GM03348 (cell line): ENCODE data around the gene WDR18.
"Not testable (repeated sequence)": the region's sequence is repeated elsewhere in the genome, so short reads cannot be mapped to it uniquely, and the experiment has no call there.

Experiments used
- DNase-seq: peaks from one replicate; pipeline ENCODE4 v3.0.0; 2012; ENCODE audit warnings: low spot score

The WDR18 gene

GRCh38 chr19:1019980-1020867 lies 36.1 kb downstream of the WDR18 start:
- DNase-seq = no peak

DNA sequence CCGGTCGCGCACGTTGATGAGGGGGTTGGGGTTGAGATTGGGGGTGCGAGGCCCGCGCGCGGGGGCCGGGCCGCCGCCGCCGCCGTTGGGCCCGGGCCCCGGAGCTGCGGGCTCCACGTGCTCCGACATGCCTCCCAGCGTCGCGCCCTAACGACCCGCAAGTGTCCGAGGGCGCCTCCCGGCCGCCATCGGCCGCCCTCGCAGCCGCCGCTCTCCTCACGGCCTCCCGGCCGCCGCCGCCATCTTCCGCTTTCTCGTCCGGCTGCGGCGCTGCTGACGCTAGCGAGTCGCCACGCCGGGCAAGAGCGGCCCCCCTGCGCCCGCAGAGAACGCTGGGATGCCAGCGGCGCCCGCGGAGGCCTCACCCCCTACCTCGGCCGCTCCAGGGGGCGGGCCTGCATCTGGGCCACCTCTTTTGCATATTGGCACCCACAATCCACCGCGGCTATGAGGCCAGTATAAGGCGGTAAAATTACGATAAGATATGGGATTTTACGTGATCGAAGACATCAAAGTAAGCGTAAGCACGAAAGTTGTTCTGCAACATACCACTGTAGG lies 36.8 kb downstream of the WDR18 start, which contains the start of gene TMEM259:
Gene TMEM259 (minus strand): TSS at position 256 of the 558 bp plus-strand sequence. CDS start 127 bp downstream, at position 129.
- peak; percentile 99 for DNase-seq

DNA sequence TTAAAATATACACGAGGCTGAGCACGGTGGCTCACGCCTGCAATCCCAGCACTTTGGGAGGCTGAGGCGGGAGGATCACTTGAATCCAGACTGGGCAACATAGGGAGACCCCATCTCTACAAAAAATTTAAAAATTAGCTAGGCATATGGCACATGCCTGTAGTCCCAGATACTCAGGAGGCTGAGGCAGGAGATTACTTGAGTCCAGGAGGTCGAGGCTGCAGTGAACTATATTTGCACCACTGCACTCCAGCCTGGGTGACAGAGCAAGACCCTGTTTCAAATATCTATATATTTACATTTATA lies 39.7 kb downstream of the WDR18 start:
- DNase-seq = not testable (repeated sequence)

DNA sequence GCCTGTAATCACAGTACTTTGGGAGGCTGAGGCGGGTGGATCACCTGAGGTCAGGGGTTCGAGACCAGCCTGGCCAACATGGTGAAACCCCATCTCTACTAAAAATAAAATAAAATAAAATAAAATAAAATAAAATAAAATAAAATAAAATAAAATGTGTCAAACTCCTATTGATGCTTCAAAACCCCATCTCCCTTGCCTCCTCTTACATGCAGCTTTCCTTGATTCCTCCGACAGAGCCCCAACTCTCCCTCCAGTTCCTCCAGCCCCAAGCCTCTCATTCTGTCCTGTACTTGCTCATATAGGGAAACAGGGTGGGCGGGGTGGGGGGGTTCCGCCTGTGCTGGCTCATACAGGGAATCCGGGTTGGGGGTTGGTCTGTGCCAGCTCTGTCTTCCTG lies 40.9 kb downstream of the WDR18 start:
- DNase-seq = not testable (repeated sequence)

- peak; percentile 93 for DNase-seq
Measured at GRCh38 chr19:1025960-1026782, 42.0 kb downstream of the WDR18 start, which contains the start of gene CNN2. Gene CNN2, plus strand, starts transcription at chr19:1026608. Its CDS starts 54 bp downstream, at chr19:1026662.

DNA sequence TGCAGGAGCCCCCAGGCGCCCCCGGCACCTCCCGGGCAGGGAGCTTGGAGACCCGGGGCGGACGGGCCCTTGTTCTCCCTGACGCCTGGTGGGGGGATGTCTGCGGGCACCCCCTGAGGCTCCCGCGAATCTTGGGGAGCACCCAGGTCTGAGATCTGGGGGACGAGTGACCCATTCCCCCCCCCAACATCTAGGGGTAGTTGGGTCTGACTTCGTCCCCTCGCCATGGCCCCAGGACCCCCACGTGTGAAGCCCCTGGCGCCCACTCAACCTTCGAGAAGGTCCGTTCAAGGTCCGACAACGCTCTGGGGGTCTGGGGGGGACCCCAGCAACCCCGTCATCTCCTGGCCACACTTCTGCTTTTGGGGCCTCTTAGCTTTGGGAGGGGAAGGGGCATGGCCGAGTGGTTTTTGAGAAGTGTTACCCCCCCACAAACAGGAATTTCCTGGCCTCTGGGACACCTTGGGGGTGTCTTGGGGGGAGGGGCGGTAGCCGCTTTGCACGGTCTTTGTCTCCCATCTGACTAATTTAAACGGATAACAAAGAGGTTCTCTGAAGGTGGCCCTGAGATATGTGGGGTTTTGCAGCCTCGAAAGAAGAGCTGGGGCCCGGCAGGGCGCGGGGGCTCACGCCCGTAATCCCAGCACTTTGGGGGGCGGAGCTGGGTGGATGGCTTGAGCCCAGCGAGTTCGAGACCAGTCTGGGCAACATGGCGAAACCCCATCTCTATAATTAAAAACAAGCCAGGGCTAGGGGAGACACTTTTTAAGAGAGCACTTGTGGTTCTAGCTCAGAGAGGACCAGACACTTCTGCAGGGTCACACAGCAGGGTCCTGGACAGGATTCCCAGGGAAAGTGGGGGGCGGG lies 42.9 kb downstream of the WDR18 start:
- DNase-seq = no peak

GRCh38 chr19:1027650-1028061 lies 43.5 kb downstream of the WDR18 start:
- DNase-seq = no peak

DNA sequence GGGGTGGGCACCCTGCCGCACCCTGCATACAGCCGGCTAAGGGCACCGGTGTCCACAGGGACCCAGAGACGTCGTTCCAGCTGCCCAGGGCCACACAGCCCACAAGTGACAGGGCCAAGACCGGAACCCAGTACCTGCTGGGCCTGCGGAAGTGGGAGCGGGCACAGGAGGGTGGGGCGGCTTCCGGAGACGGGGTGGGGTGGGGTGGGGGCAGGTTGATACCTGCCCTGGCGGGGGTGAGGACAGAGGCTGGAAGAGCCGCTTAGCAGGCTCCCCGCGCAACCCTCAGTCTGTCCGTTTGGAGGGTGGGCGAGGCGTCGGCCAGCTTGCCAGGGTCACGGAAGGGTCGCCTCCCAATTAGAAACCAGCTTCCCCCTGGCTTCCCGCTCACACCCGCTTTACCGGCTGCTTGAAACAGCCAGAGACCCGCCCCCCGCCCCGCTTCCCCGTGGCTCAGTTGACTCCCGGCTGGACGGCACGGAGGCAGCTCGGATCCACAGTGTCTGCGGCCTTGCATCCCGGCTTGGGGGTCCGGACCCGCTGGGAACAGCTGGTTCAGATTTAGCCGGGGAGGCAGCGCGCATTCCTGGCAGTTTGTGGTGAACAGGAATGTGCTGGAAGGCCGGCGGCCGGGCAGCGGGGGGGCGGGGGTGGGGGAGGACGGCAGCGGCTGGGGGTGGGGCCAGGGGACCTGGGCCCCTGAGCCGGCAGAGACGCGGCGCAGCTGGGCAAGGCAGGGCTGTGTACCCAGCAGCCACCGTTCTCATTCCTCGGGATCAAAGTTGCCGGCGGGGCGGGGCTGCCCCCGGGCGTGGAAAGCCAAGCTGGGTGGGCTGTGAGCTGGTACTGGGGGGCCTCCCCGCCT lies 44.1 kb downstream of the WDR18 start:
- DNase-seq = peak; percentile 96

GRCh38 chr19:1032264-1032867 lies 48.2 kb downstream of the WDR18 start:
- DNase-seq = no peak

GRCh38 chr19:1035998-1036621 lies 52.0 kb downstream of the WDR18 start:
- no peak for DNase-seq

DNA sequence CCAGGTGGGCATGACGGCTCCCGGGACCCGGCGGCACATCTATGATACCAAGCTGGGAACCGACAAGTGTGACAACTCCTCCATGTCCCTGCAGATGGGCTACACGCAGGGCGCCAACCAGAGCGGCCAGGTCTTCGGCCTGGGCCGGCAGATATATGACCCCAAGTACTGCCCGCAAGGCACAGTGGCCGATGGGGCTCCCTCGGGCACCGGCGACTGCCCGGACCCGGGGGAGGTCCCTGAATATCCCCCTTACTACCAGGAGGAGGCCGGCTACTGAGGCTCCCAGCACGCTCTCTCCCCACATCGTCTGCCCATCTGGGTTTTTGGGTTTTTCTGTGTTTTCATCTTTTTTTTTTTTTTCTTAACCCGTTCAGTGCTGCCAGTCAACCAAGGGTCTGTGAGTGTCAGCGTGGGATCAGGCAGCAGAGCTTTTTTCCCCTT lies 53.5 kb downstream of the WDR18 start:
- no peak for DNase-seq

GRCh38 chr19:1038978-1039645 lies 55.0 kb downstream of the WDR18 start:
- DNase-seq = no peak

DNA sequence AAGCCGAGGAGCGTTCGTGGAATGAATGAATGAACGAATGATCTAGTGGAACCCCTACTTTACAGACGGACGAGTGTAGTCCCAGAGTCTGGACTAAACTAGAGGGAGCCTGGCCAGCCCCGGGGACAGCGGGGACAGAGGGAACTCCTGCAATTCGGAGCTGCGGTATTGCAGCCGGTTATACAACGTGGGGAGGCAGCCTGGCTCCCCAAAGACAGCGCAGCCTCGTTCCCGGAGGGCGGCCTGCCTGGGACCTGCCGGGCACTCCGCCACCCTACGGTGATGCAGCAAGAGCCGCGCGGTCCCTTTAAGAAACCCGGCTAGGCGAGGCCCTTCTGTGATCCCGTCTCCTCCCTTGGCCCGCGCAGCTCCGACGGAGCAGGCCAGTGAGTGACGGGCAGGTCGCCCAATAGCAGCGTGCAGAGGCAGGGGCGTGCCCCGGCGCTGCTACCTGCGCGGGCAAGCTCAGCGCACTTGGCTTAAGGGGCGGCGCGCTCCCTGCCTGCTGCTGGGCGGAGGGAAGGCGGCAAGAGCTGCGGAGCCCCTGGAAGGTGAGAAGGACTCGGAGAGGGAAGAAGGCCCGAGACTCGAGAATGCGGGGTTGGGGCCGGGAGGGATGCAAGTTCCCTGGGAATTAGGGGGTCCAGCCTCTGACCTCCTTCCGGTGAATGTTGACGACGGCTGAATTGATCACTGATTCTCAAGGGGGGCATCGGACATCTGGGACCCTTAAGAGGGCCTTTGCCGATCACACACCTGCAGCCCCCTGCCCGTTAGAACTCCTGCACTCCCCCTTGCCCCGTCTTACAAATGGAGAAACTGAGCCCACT lies 55.7 kb downstream of the WDR18 start, which contains the start of gene ABCA7:
Gene ABCA7 (plus strand): TSS at position 462 of the 830 bp plus-strand sequence. CDS start 1,255 bp downstream, outside the sequence.
- peak; percentile 98 for DNase-seq

GRCh38 chr19:1040476-1041271 lies 56.5 kb downstream of the WDR18 start:
- DNase-seq = peak; percentile 99

GRCh38 chr19:1041272-1041834 lies 57.2 kb downstream of the WDR18 start:
- DNase-seq = peak; percentile 52

GRCh38 chr19:1041835-1042685 lies 57.9 kb downstream of the WDR18 start:
- DNase-seq = no peak
